SK-N-SH (cell line): ENCODE data around the gene UBR3. TPM values are rescaled to one million over a fixed set of nuclear protein-coding genes. Genes with fewer than 3 reads are reported as not detected.
A peak's percentile ranks its signal among the peaks of the same experiment; 100 is the strongest.
"Not testable (repeated sequence)": the region's sequence is repeated elsewhere in the genome, so short reads cannot be mapped to it uniquely, and the experiment has no call there.

ENCODE experiments used
- CTCF ChIA-PET: fragments of 300-600, 350-600 bp; formaldehyde crosslinking; extraction: SDS; loops from one replicate; lab custom pipeline; 2021; lab: Yijun Ruan, JAX
- POLR2A ChIA-PET: fragments of 350-600 bp; sonication (Branson Sonifier 250); formaldehyde crosslinking; extraction: SDS; loops from one replicate; lab custom pipeline; 2020; ENCODE audit warnings: antibody characterized with exemption, inconsistent platforms; lab: Yijun Ruan, JAX
- DNase-seq: peaks from one replicate; pipeline ENCODE4 v3.0.0; 2012
- H2AFZ ChIP-seq: fragments of 200-600 bp; sonication (generic); 2 replicates; pipeline ENCODE4 v1.8.1; 2016; ENCODE audit warnings: antibody characterized with exemption, mild to moderate bottlenecking, low read depth
- H3F3A ChIP-seq: fragments of 200-600 bp; sonication (generic); replicated peaks from 2 replicates; pipeline ENCODE3; 2016; ENCODE audit warnings: antibody characterized with exemption, mild to moderate bottlenecking; ENCODE audit not compliant: insufficient read depth
- H3K27ac ChIP-seq, 2 experiments: fragments of 200-500 bp in 1 of 2; fragments of 200-600 bp in 1 of 2; sonication (Bioruptor generic) in 1 of 2; sonication (generic), shearing (Covaris generic) in 1 of 2; 2 replicates each; pipeline versions ENCODE4 v1.5.1 to v1.6.1; 2014 to 2016; ENCODE audit warnings: low read depth in 2 of 2, inconsistent platforms in 1 of 2, low read length in 1 of 2, mild to moderate bottlenecking in 1 of 2, mixed read lengths in 1 of 2
- H3K27me3 ChIP-seq: fragments of 200-600 bp; sonication (generic), shearing (Covaris generic); 2 replicates; pipeline ENCODE4 v1.6.1; 2016; ENCODE audit warnings: mixed run types; ENCODE audit not compliant: insufficient read depth
- H3K36me3 ChIP-seq, 2 experiments: fragments of 200-500 bp in 1 of 2; fragments of 200-600 bp in 1 of 2; sonication (Bioruptor generic) in 1 of 2; sonication (generic) in 1 of 2; replicated peaks in 1 of 2; 2 replicates each; pipeline versions ENCODE3 to v1.5.1; 2014 to 2016; ENCODE audit warnings: low read length in 1 of 2, mild to moderate bottlenecking in 1 of 2; ENCODE audit not compliant: insufficient read depth in 2 of 2, control insufficient read depth in 1 of 2
- H3K4me1 ChIP-seq, 2 experiments: fragments of 200-500 bp in 1 of 2; fragments of 200-600 bp in 1 of 2; sonication (Bioruptor generic) in 1 of 2; sonication (generic), shearing (Covaris generic) in 1 of 2; 2 replicates each; pipeline versions ENCODE4 v1.5.1 to v1.6.1; 2014 to 2016; ENCODE audit warnings: low read depth in 1 of 2, low read length in 1 of 2, mixed run types in 1 of 2; ENCODE audit not compliant: insufficient read depth in 2 of 2, control insufficient read depth in 1 of 2
- H3K4me2 ChIP-seq: fragments of 200-600 bp; sonication (generic), shearing (Covaris generic); 2 replicates; pipeline ENCODE4 v1.6.1; 2017; ENCODE audit warnings: mixed run types
- H3K4me3 ChIP-seq, 2 experiments: fragments of 200-500 bp in 1 of 2; fragments of 200-600 bp in 1 of 2; sonication (Bioruptor generic) in 1 of 2; sonication (generic), shearing (Covaris generic) in 1 of 2; 2 replicates each; pipeline versions ENCODE4 v1.5.1 to v1.8.1; 2014 to 2016; ENCODE audit warnings: low read depth in 2 of 2, inconsistent platforms in 1 of 2, low read length in 1 of 2, mild to moderate bottlenecking in 1 of 2, mixed read lengths in 1 of 2, moderate library complexity in 1 of 2
- H3K79me2 ChIP-seq: fragments of 200-600 bp; sonication (generic); 2 replicates; pipeline ENCODE4 v1.8.1; 2017; ENCODE audit warnings: mild to moderate bottlenecking; ENCODE audit not compliant: insufficient read depth
- H3K9ac ChIP-seq: fragments of 200-600 bp; sonication (generic); 2 replicates; pipeline ENCODE4 v1.6.1; 2017; ENCODE audit warnings: mixed run types
- H3K9me2 ChIP-seq: fragments of 200-600 bp; sonication (generic); 2 replicates; pipeline ENCODE4 v1.6.1; 2017; ENCODE audit warnings: mixed run types
- H3K9me3 ChIP-seq: fragments of 200-600 bp; sonication (generic); 2 replicates; pipeline ENCODE4 v1.6.1; 2017; ENCODE audit warnings: mixed run types, mild to moderate bottlenecking, moderate library complexity
- H4K20me1 ChIP-seq: fragments of 200-600 bp; sonication (generic); 2 replicates; pipeline ENCODE4 v1.6.1; 2017; ENCODE audit warnings: mild to moderate bottlenecking, mixed run types; ENCODE audit not compliant: insufficient read depth
- EZH2phosphoT487 ChIP-seq: fragments of 200-600 bp; sonication (generic); IDR thresholded peaks from 2 replicates; pipeline ENCODE4 v1.6.1; 2017; ENCODE audit warnings: low read depth, mixed run types, mild to moderate bottlenecking, antibody characterized with exemption, moderate library complexity, borderline replicate concordance
- FOSL2 ChIP-seq: IDR thresholded peaks from 2 replicates; pipeline ENCODE4 v1.4.0; 2012; ENCODE audit warnings: low read depth, mild to moderate bottlenecking, moderate library complexity, borderline replicate concordance
- JUND ChIP-seq: IDR thresholded peaks from 2 replicates; pipeline ENCODE4 v1.4.0; 2012
- MEF2A ChIP-seq: IDR thresholded peaks from 2 replicates; pipeline ENCODE4 v1.4.0; 2012; ENCODE audit warnings: low read depth, borderline replicate concordance
- NRF1 ChIP-seq: IDR thresholded peaks from 2 replicates; pipeline ENCODE4 v1.6.1; 2012; ENCODE audit warnings: low read depth, mild to moderate bottlenecking, low read length
- PBX3 ChIP-seq: IDR thresholded peaks from 2 replicates; pipeline ENCODE4; 2012
- TCF12 ChIP-seq: IDR thresholded peaks from 2 replicates; pipeline ENCODE4 v1.4.0; 2012
- WGBS: methylation state at CpG from one replicate; pipeline ENCODE4 v1.1.6; 2017; ENCODE audit warnings: low lambda C conversion rate; 5-methylcytosine and 5-hydroxymethylcytosine counted together
- polyA plus RNA-seq, 3 experiments: library from polyadenylated mRNA; depleted of rRNA; stranded (reverse); fragments of >200 nt; gene quantifications; 2 replicates each; pipeline ENCODE4 v1.2.3, GENCODE V29; 2012
- TF ChIP-seq, protein P1 (sequence below): fragments of 200-600 bp; sonication (generic); IDR thresholded peaks from 2 replicates; pipeline ENCODE4 v1.6.1; 2017; ENCODE audit warnings: antibody characterized with exemption, mild to moderate bottlenecking, moderate library complexity

UBR3 gene
- polyA plus RNA-seq, 1 of the 3 experiments (the other 2 are of a cell fraction) = 5.2 TPM

DNA sequence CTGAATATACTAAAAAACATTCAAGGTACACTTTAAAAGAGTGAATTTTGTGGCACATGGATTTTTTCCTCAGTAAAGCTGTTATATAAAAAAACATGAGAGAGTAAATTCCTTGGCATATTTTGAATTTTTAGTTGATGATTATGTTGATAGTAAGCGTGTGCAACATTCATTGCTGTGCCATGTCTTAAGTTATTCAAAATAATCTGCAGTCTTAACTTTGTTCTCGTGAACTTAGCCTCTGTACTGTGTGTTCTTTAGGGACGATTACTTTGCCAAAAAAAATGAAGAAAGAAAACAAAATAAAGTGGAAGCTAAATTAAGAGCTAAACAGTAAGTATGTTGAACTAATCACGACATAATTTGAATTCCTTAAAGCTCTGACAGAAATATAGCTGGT lies 19.0 kb upstream of the UBR3 start:
- Histone ChIP-seq H3K4me1 (no peaks in the 10 kb centered on the region), H4K20me1 (no peaks in the 10 kb centered on the region; the same call in 1 of the 2 replicates), H3K4me3 (no peak overlapping the region), H3K36me3 (peaks cover 68 to 86% of the 10 kb centered on the region in 2 experiments), H3K9me3 (no peaks in the 10 kb centered on the region), H3K4me2 (no peak overlapping the region), H3K79me2 (peaks cover 43% of the 10 kb centered on the region), H3K27me3 (no peaks in the 10 kb centered on the region), H3K9me2 (no peaks in the 10 kb centered on the region), H3F3A (peaks cover 36% of the 10 kb centered on the region), H3K27ac (peak overlapping the region in 1 of 2 experiments; percentile 56; a peak in 2 of 4 replicates), H2AFZ (no peak overlapping the region), H3K9ac (no peak overlapping the region)
- ChIA-PET CTCF (interaction anchor here (0.6 to 1.9 kb wide), 2 partner anchors 17 to 372 kb away, joined by 3 to 7 read pairs; partner anchors contain the start of gene METTL5), POLR2A (no interaction called here)
- no peak for TF ChIP-seq NRF1
- peak; percentile 25; the same call in 1 of the 2 replicates for TF ChIP-seq JUND
- WGBS = 72% methylated on average over 4 of the region's 4 CpGs
- DNase-seq = no peak

DNA sequence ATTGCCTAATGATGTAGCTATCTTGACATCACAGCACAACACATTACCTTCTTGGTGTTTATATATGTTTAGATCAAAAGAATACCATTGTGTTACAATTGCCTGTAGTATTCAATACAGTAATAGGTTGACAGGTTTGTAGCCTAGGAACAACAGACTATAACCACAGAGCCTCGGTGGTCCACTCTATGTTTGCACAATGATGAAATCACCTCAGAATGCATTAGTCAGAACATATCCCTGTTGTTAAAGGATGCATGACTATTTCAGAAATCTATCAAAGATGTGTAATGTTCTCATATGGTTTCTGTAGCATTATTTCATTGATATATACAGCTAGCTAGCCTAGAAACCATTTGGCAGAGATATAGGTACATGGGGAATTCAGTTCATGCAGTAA lies 11.4 kb upstream of the UBR3 start:
- Histone ChIP-seq H3K9ac (0 out of 2 replicates have a peak overlapping the region, but pooled peaks have one; percentile 19), H3K9me2 (no peaks in the 10 kb centered on the region), H3K36me3 (peaks cover 51 to 73% of the 10 kb centered on the region in 2 experiments), H3F3A (peaks cover 47% of the 10 kb centered on the region), H3K4me3 (no peak overlapping the region), H3K4me1 (peaks cover 3 to 7% of the 10 kb centered on the region in 2 experiments; a peak in 1 of 4 replicates), H3K79me2 (peaks cover 67% of the 10 kb centered on the region), H3K4me2 (no peak overlapping the region), H3K9me3 (peaks cover 7% of the 10 kb centered on the region; the same call in 1 of the 2 replicates), H2AFZ (no peak overlapping the region), H4K20me1 (no peaks in the 10 kb centered on the region; the same call in 1 of the 2 replicates), H3K27ac (peak overlapping the region in 1 of 2 experiments; percentile 70; a peak in 2 of 4 replicates), H3K27me3 (no peaks in the 10 kb centered on the region)
- CTCF ChIA-PET = interaction anchor here (0.7 to 5.2 kb wide), 2 partner anchors 9 to 14 kb away, joined by 3 to 34 read pairs; partner anchors contain the start of gene METTL5
- no peak for DNase-seq
- TF ChIP-seq TCF12 (peak; percentile 33; the same call in 1 of the 2 replicates), JUND (peak; percentile 30; the same call in 1 of the 2 replicates), EZH2phosphoT487 (no peak), MEF2A (peak; percentile 41; the same call in 1 of the 2 replicates), PBX3 (no peak), FOSL2 (peak; percentile 63; the same call in 1 of the 2 replicates)
- TF ChIP-seq, protein P1, sequence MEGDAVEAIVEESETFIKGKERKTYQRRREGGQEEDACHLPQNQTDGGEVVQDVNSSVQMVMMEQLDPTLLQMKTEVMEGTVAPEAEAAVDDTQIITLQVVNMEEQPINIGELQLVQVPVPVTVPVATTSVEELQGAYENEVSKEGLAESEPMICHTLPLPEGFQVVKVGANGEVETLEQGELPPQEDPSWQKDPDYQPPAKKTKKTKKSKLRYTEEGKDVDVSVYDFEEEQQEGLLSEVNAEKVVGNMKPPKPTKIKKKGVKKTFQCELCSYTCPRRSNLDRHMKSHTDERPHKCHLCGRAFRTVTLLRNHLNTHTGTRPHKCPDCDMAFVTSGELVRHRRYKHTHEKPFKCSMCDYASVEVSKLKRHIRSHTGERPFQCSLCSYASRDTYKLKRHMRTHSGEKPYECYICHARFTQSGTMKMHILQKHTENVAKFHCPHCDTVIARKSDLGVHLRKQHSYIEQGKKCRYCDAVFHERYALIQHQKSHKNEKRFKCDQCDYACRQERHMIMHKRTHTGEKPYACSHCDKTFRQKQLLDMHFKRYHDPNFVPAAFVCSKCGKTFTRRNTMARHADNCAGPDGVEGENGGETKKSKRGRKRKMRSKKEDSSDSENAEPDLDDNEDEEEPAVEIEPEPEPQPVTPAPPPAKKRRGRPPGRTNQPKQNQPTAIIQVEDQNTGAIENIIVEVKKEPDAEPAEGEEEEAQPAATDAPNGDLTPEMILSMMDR = no peak
- WGBS = 0% methylated on average over 1 of the region's 1 CpG
- POLR2A ChIA-PET = interaction anchor here (1.4 kb wide), 1 partner anchor 11 kb away, joined by 4 read pairs; the partner anchor contains the start of gene UBR3

- H3K9me2 ChIP-seq, H3K9me3 ChIP-seq, H4K20me1 ChIP-seq, POLR2A ChIA-PET, H3K4me3 ChIP-seq, H3K4me1 ChIP-seq, H3K4me2 ChIP-seq, H3K27me3 ChIP-seq, DNase-seq, H2AFZ ChIP-seq, CTCF ChIA-PET, H3K9ac ChIP-seq: not testable (repeated sequence)
- Histone ChIP-seq H3K27ac (peak overlapping the region in 1 of 2 experiments; percentile 70; a peak in 2 of 4 replicates), H3K36me3 (peaks cover 43 to 69% of the 10 kb centered on the region in 2 experiments), H3K79me2 (peaks cover 78% of the 10 kb centered on the region), H3F3A (peaks cover 43% of the 10 kb centered on the region)
Measured at GRCh38 chr2:169816961-169817360, 10.3 kb upstream of the UBR3 start.

DNA sequence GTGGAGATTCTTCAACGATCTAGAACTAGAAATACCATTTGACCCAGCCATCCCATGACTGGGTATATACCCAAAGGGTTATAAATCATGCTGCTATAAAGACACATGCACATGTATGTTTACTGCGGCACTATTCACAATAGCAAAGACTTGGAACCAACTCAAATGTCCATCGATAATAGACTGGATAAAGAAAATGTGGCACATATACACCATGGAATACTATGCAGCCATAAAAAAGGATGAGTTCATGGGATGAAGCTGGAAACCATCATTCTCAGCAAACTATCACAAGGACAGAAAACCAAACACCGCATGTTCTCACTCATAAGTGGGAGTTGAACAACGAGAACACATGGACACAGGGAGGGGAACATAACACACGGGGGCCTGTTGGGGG lies 9.9 kb upstream of the UBR3 start:
- H3K9me2 ChIP-seq, DNase-seq, H3K4me3 ChIP-seq, H2AFZ ChIP-seq, H4K20me1 ChIP-seq, CTCF ChIA-PET, H3K27me3 ChIP-seq, H3K9ac ChIP-seq, H3K27ac ChIP-seq, H3K4me2 ChIP-seq, H3K9me3 ChIP-seq: not testable (repeated sequence)
- peaks cover 39% of the 10 kb centered on the region for H3F3A ChIP-seq
- POLR2A ChIA-PET = interaction anchor here (1.6 kb wide), 1 partner anchor 10 kb away, joined by 4 read pairs; the partner anchor contains the start of gene UBR3
- 94% methylated on average over 6 of the region's 6 CpGs for WGBS
- H3K79me2 ChIP-seq = peaks cover 82% of the 10 kb centered on the region
- H3K4me1 ChIP-seq = peaks cover 3 to 12% of the 10 kb centered on the region in 2 experiments; a peak in 3 of 4 replicates
- H3K36me3 ChIP-seq = peaks cover 40 to 65% of the 10 kb centered on the region in 2 experiments
